ENCODE data around the gene HIC1.

HIC1 gene

GRCh38 chr17:2050300-2051060, 4.4 kb upstream of the HIC1 start:
- Histone ChIP-seq H3K36me3 (ENCODE audit: control insufficient read depth, insufficient read depth, low read length, severe bottlenecking) (no peaks in the 10 kb centered on the region), H3K27me3 (replicated peaks; ENCODE audit: control insufficient read depth, insufficient read depth, low read length) (no peaks in the 10 kb centered on the region), H3K9me3 (ENCODE audit: control insufficient read depth, low read length) (no peaks in the 10 kb centered on the region), H3K4me1 (ENCODE audit: control insufficient read depth, insufficient read depth, low read length) (peaks cover 8% of the 10 kb centered on the region), H3K4me3 (ENCODE audit: low read length) (peak overlapping the region; percentile 62), H3K9ac (ENCODE audit: low read length) (no peak overlapping the region)
- DNase-seq (ENCODE audit: low read depth), result peak; percentile 86

DNA sequence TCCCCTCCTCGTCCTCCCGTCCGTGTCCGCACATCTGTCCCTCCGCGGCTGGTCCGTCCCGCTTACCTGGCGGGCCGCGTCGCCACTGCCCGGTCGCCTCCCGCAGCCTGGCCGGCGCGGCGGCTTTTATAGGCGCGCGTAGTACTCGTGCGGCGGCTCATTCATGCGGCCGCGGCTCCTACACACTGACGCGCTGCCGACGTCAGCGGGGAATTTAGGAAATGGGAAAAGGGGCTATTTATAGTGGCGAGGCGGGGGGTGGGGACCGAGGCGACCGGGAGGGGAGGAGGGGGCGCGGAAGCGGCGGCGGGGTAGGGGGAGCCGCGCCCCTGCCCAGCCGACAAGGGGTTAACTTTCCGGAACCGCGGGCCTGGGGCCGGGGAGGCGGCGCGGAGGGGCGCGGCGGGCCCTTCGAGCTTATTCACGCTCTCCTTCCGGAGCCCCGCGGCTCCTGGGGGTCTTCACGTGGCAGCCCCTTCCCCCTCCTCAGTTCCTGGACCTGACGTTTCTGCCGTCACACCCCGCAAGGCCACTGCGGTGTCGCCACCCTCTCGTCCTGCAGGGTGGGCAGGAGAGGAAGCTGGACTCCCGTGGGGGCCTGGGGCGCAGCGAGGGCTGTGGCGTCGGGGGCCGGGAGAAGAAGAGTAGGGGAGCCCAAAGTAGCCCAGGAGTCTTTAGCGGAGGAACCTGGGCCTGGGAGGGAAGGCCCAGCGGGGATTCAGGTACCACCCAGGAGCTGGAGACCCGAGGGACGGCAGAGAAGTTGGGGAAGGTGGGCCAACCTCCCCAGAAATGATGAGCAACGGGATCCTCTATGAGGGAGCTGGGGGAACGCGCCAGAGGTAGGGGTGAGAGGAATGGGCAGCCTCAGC, 3.6 kb upstream of the HIC1 start:
- peaks cover 8% of the 10 kb centered on the region for H3K4me1 ChIP-seq (ENCODE audit: control insufficient read depth, insufficient read depth, low read length)
- H3K27me3 ChIP-seq (replicated peaks; ENCODE audit: control insufficient read depth, insufficient read depth, low read length), result no peaks in the 10 kb centered on the region

GRCh38 chr17:2051933-2052559, 2.9 kb upstream of the HIC1 start:
- no peak for DNase-seq (ENCODE audit: low read depth)
- Histone ChIP-seq H3K27me3 (replicated peaks; ENCODE audit: control insufficient read depth, insufficient read depth, low read length) (no peaks in the 10 kb centered on the region), H3K4me3 (ENCODE audit: low read length) (no peak overlapping the region)

More for the DNA sequence above, 3.6 kb upstream of the HIC1 start:
- DNase-seq (ENCODE audit: low read depth), result peak; percentile 51
- H3K4me3 ChIP-seq (ENCODE audit: low read length), result no peak overlapping the region
- no peaks in the 10 kb centered on the region for H3K9me3 ChIP-seq (ENCODE audit: control insufficient read depth, low read length)
- H3K9ac ChIP-seq (ENCODE audit: low read length), result no peak overlapping the region
- no peaks in the 10 kb centered on the region for H3K36me3 ChIP-seq (ENCODE audit: control insufficient read depth, insufficient read depth, low read length, severe bottlenecking)

DNA sequence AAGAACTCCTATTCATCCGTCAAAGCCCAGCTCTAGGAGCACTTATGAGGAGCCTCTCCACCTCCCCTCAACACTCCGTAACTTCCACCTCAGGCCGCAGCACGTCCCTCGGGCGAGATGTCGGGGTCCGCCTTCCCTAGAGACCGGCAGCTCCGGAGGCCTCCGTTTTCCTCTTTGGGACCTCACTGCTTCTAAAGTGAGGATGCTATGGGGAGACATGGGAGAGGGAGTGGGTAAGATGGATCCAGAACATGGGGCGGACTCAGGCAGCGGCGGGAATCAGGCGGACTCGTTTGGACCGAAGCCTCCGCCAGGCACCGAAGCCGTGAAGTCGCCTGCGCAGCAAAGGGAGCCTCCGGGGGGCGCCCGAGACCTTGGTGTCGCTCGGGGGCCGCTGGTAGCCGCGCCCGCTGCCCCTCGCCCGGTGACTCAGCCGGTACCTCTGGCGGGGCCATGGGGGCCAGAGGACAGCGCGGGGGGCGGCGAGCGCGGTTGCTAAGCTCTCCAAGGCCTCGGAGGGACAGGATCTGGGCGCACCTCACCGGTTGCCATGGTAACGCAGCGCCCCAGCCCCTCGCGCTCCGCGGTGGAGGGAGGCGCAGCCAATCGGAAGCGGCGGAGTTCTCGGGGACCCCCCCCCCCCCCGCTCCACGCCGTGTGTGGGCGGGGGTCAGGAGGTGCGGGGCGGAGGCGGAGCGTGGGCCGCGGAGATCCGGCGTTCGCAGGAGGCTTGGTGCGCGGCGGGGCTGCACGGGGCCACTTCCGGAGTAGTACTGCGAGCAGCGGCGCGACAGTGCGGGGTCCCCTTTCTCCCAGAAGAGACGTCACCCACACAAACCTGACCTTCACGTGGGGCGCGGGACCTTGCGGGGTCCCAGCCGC, 1.3 kb upstream of the HIC1 start:
- Histone ChIP-seq H3K9me3 (ENCODE audit: control insufficient read depth, low read length) (no peaks in the 10 kb centered on the region), H3K4me1 (ENCODE audit: control insufficient read depth, insufficient read depth, low read length) (peaks cover 7% of the 10 kb centered on the region), H3K27me3 (replicated peaks; ENCODE audit: control insufficient read depth, insufficient read depth, low read length) (no peaks in the 10 kb centered on the region), H3K9ac (ENCODE audit: low read length) (no peak overlapping the region), H3K36me3 (ENCODE audit: control insufficient read depth, insufficient read depth, low read length, severe bottlenecking) (no peaks in the 10 kb centered on the region), H3K4me3 (ENCODE audit: low read length) (peak overlapping the region; percentile 50)
- DNase-seq (ENCODE audit: low read depth), result peak; percentile 88

More at GRCh38 chr17:2051933-2052559, 2.9 kb upstream of the HIC1 start:
- no peaks in the 10 kb centered on the region for H3K36me3 ChIP-seq (ENCODE audit: control insufficient read depth, insufficient read depth, low read length, severe bottlenecking)
- H3K9me3 ChIP-seq (ENCODE audit: control insufficient read depth, low read length), result no peaks in the 10 kb centered on the region
- H3K9ac ChIP-seq (ENCODE audit: low read length), result no peak overlapping the region
- H3K4me1 ChIP-seq (ENCODE audit: control insufficient read depth, insufficient read depth, low read length), result peaks cover 8% of the 10 kb centered on the region

DNA sequence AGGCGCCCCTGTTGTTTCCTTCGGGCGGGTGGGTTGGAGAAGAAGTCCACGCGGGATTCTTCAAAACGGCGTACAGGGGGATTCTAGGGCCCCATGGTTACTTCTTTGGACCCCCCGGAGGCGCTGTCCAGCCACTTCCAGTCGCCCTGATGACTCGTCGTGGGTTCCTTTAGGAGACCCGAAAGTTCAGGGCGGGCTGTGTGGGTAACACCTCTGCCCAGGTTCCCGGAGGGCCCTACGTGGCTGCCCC, 716 bp upstream of the HIC1 start:
- Histone ChIP-seq H3K4me3 (ENCODE audit: low read length) (peak overlapping the region; percentile 50), H3K4me1 (ENCODE audit: control insufficient read depth, insufficient read depth, low read length) (peaks cover 2% of the 10 kb centered on the region), H3K9ac (ENCODE audit: low read length) (no peak overlapping the region), H3K9me3 (ENCODE audit: control insufficient read depth, low read length) (no peaks in the 10 kb centered on the region), H3K36me3 (ENCODE audit: control insufficient read depth, insufficient read depth, low read length, severe bottlenecking) (no peaks in the 10 kb centered on the region), H3K27me3 (replicated peaks; ENCODE audit: control insufficient read depth, insufficient read depth, low read length) (no peaks in the 10 kb centered on the region)
- no peak for DNase-seq (ENCODE audit: low read depth)

GRCh38 chr17:2055292-2056205, 646 bp downstream of the HIC1 start:
- Histone ChIP-seq H3K9ac (ENCODE audit: low read length) (peak overlapping the region; percentile 91), H3K4me3 (ENCODE audit: low read length) (peak overlapping the region; percentile 80)
- DNase-seq (ENCODE audit: low read depth), result peak; percentile 65

DNA sequence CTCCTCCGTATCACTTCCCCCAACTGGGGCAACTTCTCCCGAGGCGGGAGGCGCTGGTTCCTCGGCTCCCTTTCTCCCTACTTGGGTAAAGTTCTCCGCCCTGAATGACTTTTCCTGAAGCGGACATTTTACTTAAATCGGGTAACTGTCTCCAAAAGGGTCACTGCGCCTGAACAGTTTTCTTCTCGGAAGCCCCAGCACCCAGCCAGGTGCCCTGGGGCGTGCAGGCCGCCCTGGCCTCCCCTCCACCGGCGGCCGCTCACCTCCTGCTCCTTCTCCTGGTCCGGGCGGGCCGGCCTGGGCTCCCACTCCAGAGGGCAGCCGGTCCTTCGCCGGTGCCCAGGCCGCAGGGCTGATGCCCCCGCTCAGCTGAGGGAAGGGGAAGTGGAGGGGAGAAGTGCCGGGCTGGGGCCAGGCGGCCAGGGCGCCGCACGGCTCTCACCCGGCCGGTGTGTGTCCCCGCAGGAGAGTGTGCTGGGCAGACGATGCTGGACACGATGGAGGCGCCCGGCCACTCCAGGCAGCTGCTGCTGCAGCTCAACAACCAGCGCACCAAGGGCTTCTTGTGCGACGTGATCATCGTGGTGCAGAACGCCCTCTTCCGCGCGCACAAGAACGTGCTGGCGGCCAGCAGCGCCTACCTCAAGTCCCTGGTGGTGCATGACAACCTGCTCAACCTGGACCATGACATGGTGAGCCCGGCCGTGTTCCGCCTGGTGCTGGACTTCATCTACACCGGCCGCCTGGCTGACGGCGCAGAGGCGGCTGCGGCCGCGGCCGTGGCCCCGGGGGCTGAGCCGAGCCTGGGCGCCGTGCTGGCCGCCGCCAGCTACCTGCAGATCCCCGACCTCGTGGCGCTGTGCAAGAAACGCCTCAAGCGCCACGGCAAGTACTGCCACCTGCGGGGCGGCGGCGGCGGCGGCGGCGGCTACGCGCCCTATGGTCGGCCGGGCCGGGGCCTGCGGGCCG, 1.6 kb downstream of the HIC1 start:
- no peaks in the 10 kb centered on the region for H3K27me3 ChIP-seq (replicated peaks; ENCODE audit: control insufficient read depth, insufficient read depth, low read length)
- no peaks in the 10 kb centered on the region for H3K36me3 ChIP-seq (ENCODE audit: control insufficient read depth, insufficient read depth, low read length, severe bottlenecking)
- peak; percentile 59 for DNase-seq (ENCODE audit: low read depth)
- H3K9ac ChIP-seq (ENCODE audit: low read length), result peak overlapping the region; percentile 91
- peak overlapping the region; percentile 80 for H3K4me3 ChIP-seq (ENCODE audit: low read length)
- H3K9me3 ChIP-seq (ENCODE audit: control insufficient read depth, low read length), result no peaks in the 10 kb centered on the region
- peaks cover 21% of the 10 kb centered on the region for H3K4me1 ChIP-seq (ENCODE audit: control insufficient read depth, insufficient read depth, low read length)

More at GRCh38 chr17:2055292-2056205, 646 bp downstream of the HIC1 start:
- Histone ChIP-seq H3K27me3 (replicated peaks; ENCODE audit: control insufficient read depth, insufficient read depth, low read length) (no peaks in the 10 kb centered on the region), H3K4me1 (ENCODE audit: control insufficient read depth, insufficient read depth, low read length) (peaks cover 12% of the 10 kb centered on the region), H3K9me3 (ENCODE audit: control insufficient read depth, low read length) (no peaks in the 10 kb centered on the region), H3K36me3 (ENCODE audit: control insufficient read depth, insufficient read depth, low read length, severe bottlenecking) (no peaks in the 10 kb centered on the region)

DNA sequence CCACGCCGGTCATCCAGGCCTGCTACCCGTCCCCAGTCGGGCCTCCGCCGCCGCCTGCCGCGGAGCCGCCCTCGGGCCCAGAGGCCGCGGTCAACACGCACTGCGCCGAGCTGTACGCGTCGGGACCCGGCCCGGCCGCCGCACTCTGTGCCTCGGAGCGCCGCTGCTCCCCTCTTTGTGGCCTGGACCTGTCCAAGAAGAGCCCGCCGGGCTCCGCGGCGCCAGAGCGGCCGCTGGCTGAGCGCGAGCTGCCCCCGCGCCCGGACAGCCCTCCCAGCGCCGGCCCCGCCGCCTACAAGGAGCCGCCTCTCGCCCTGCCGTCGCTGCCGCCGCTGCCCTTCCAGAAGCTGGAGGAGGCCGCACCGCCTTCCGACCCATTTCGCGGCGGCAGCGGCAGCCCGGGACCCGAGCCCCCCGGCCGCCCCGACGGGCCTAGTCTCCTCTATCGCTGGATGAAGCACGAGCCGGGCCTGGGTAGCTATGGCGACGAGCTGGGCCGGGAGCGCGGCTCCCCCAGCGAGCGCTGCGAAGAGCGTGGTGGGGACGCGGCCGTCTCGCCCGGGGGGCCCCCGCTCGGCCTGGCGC, 2.4 kb downstream of the HIC1 start:
- peak overlapping the region; percentile 91 for H3K9ac ChIP-seq (ENCODE audit: low read length)
- no peaks in the 10 kb centered on the region for H3K9me3 ChIP-seq (ENCODE audit: control insufficient read depth, low read length)
- H3K4me3 ChIP-seq (ENCODE audit: low read length), result peak overlapping the region; percentile 67
- H3K27me3 ChIP-seq (replicated peaks; ENCODE audit: control insufficient read depth, insufficient read depth, low read length), result no peaks in the 10 kb centered on the region
- no peak for DNase-seq (ENCODE audit: low read depth)
- H3K36me3 ChIP-seq (ENCODE audit: control insufficient read depth, insufficient read depth, low read length, severe bottlenecking), result no peaks in the 10 kb centered on the region
- H3K4me1 ChIP-seq (ENCODE audit: control insufficient read depth, insufficient read depth, low read length), result peaks cover 29% of the 10 kb centered on the region

Data from adipocyte (in vitro differentiated cells).